NCI-H2107 treated with DMSO at 0.1 percent for 48 hours (cell line): Measurements from ENCODE around the gene FAM53B.

Source experiments
- DNase-seq: peaks from one replicate; lab custom pipeline; 2025; ENCODE audit not compliant: unreplicated experiment; lab: John Stamatoyannopoulos, UW

The FAM53B gene

GRCh38 chr10:124648738-124649137 lies 95.4 kb downstream of the FAM53B start:
- peak; percentile 72 for DNase-seq

- DNase-seq: no peak
Observed at GRCh38 chr10:124648131-124648475, 96.1 kb downstream of the FAM53B start.

- DNase-seq: no peak
Observed at GRCh38 chr10:124647421-124648130, 96.6 kb downstream of the FAM53B start.

- DNase-seq: no peak
Observed at GRCh38 chr10:124646483-124647352, 97.5 kb downstream of the FAM53B start.

GRCh38 chr10:124645467-124646095 lies 98.6 kb downstream of the FAM53B start:
- no peak for DNase-seq

GRCh38 chr10:124644771-124645415 lies 99.3 kb downstream of the FAM53B start:
- DNase-seq: no peak

GRCh38 chr10:124644236-124644635 lies 99.9 kb downstream of the FAM53B start:
- no peak for DNase-seq

GRCh38 chr10:124643330-124644009 lies 100.7 kb downstream of the FAM53B start:
- DNase-seq: no peak

- no peak for DNase-seq
Observed at GRCh38 chr10:124642088-124642710, 102.0 kb downstream of the FAM53B start.

GRCh38 chr10:124641282-124642087 lies 102.7 kb downstream of the FAM53B start:
- no peak for DNase-seq

GRCh38 chr10:124640538-124641231 lies 103.5 kb downstream of the FAM53B start:
- DNase-seq: no peak

GRCh38 chr10:124640056-124640455 lies 104.1 kb downstream of the FAM53B start:
- no peak for DNase-seq

- no peak for DNase-seq
Observed at GRCh38 chr10:124639646-124640045, 104.5 kb downstream of the FAM53B start.

- DNase-seq: no peak
Observed at GRCh38 chr10:124639206-124639605, 105.0 kb downstream of the FAM53B start.

GRCh38 chr10:124637746-124638145 lies 106.4 kb downstream of the FAM53B start:
- DNase-seq: no peak

GRCh38 chr10:124637091-124637700 lies 107.0 kb downstream of the FAM53B start:
- DNase-seq: no peak

GRCh38 chr10:124636271-124636995 lies 107.7 kb downstream of the FAM53B start:
- no peak for DNase-seq

GRCh38 chr10:124632566-124632965 lies 111.6 kb downstream of the FAM53B start:
- no peak for DNase-seq
